ENCODE measurements around the gene NAPEPLD. TPM values are rescaled to one million over a fixed set of nuclear protein-coding genes. Genes with fewer than 3 reads are reported as not detected.
"Not testable (repeated sequence)": the region's sequence is repeated elsewhere in the genome, so short reads cannot be mapped to it uniquely, and the experiment has no call there.

NAPEPLD gene
- 8.5 and 9.2 TPM in 2 replicates for total RNA-seq
- 4.6 and 5.7 TPM in 2 replicates for polyA plus RNA-seq
- polyA plus RNA-seq (2012), result 4.0 and 4.7 TPM in 2 replicates
- polyA minus RNA-seq (ENCODE audit: low replicate concordance), result 1.0 and 1.5 TPM in 2 replicates

DNA sequence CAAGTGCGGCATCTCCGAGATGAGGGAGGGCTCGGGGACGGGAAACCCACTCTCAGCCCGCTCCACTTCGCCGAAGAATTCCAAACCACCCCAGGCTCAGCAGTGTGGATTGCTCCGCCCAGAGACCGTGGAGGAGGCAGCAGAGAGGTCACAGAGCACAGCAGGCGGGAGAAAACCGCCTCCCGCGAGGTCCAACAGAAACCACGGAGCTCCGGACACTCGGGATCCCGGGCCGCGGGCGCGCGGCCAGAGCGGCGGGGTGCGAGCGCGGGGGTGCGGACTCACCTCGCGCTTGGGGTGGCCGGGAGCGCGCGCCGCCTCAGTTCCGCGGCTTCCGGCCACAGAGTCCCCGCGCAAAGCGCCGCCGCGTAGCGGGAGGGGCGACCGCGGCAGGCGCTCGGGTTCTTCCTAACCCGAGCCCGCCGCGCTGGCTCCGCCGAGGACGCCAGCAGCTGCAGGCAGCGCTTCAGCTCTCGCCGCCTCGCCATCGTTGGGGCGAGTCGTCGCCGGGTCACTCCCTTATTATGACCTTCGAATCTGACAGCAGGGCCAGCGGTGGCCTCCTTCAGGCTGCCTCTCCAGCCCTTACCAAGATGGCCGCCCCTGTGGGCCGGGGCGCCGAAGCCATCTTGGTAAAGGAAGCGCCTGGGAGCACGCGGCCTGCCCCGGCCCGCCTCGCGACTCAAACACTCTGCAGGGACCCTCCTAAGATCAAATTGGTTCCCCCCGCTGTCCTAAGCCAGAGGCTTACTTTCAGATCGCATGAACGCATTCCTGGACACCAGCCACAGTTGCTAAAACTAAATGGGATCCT lies at the start of gene NAPEPLD:
Gene NAPEPLD, minus strand, starts transcription at position 106 of the 814 bp plus-strand sequence. CDS start 20,323 bp downstream, outside the sequence.
- no peaks in the 10 kb centered on the region for H3K27me3 ChIP-seq (ENCODE audit: control insufficient read depth, insufficient read depth, low read length)
- peak within 1 kb of the TSS; percentile 71 for H3K4me2 ChIP-seq (ENCODE audit: extremely low read depth, insufficient read depth, low read length)
- peak within 1 kb of the TSS; percentile 82 for H3K27ac ChIP-seq (ENCODE audit: insufficient read depth, low read length)
- peak; percentile 87 to 90 for DNase-seq (ENCODE audit: low read depth in 2 of 2)
- H3K79me2 ChIP-seq (ENCODE audit: control insufficient read depth, insufficient read depth, low read length), result peaks cover 3% of the 10 kb centered on the region
- H2AFZ ChIP-seq (ENCODE audit: low read length), result peak within 1 kb of the TSS; percentile 83
- no peaks in the 10 kb centered on the region for H3K4me1 ChIP-seq (ENCODE audit: control insufficient read depth, extremely low read depth, insufficient read depth, low read length)
- peak within 1 kb of the TSS; percentile 76 to 95 (median 81) for H3K4me3 ChIP-seq (replicated peaks in 1 of 4; ENCODE audit: control extremely low read depth in 1 of 4, insufficient read depth in 1 of 4, low read depth in 3 of 4, low read length in 4 of 4)
- H3K9me3 ChIP-seq (ENCODE audit: control insufficient read depth, insufficient read depth, low read depth, low read length), result no peaks in the 10 kb centered on the region
- no peaks in the 10 kb centered on the region for H4K20me1 ChIP-seq (ENCODE audit: control insufficient read depth, extremely low read depth, insufficient read depth, low read length)
- no peak for TF ChIP-seq EZH2 (IDR thresholded peaks at IDR 0.05; ENCODE audit: low read length, missing control alignments)
- TF ChIP-seq, protein P1, sequence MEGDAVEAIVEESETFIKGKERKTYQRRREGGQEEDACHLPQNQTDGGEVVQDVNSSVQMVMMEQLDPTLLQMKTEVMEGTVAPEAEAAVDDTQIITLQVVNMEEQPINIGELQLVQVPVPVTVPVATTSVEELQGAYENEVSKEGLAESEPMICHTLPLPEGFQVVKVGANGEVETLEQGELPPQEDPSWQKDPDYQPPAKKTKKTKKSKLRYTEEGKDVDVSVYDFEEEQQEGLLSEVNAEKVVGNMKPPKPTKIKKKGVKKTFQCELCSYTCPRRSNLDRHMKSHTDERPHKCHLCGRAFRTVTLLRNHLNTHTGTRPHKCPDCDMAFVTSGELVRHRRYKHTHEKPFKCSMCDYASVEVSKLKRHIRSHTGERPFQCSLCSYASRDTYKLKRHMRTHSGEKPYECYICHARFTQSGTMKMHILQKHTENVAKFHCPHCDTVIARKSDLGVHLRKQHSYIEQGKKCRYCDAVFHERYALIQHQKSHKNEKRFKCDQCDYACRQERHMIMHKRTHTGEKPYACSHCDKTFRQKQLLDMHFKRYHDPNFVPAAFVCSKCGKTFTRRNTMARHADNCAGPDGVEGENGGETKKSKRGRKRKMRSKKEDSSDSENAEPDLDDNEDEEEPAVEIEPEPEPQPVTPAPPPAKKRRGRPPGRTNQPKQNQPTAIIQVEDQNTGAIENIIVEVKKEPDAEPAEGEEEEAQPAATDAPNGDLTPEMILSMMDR (conservative IDR thresholded peaks at IDR 0.05 in 1 of 2, IDR thresholded peaks at IDR 0.05 in 1 of 2; ENCODE audit: low read depth in 1 of 2, low read length in 2 of 2), result no peak
- no peaks in the 10 kb centered on the region for H3K36me3 ChIP-seq (ENCODE audit: control insufficient read depth, insufficient read depth, low read length)
- peak within 1 kb of the TSS; percentile 88 for H3K9ac ChIP-seq (ENCODE audit: insufficient read depth, low read length)

DNA sequence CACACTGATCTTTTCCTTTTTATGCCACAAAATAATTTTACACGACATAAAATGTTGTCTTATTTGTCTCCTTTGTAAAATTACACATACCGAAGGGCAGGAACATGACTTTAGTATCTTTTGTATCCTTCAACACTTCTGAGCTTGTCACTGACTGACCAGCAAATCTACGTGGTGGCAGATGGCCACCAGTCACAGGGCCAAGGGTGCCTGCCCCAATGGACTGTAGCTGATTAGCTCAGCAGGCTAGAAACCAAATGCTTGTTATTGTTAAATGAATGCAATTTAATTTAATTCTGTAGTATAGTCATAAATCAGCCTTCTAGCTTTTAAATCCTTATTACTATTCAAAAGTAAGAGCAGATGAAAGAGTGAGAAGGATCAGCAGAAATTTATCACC lies 49.2 kb upstream of the NAPEPLD start:
- not testable (repeated sequence) for H3K79me2 ChIP-seq (ENCODE audit: control insufficient read depth, insufficient read depth, low read length); H3K9me3 ChIP-seq (ENCODE audit: control insufficient read depth, insufficient read depth, low read depth, low read length); H3K27me3 ChIP-seq (ENCODE audit: control insufficient read depth, insufficient read depth, low read length)

DNA sequence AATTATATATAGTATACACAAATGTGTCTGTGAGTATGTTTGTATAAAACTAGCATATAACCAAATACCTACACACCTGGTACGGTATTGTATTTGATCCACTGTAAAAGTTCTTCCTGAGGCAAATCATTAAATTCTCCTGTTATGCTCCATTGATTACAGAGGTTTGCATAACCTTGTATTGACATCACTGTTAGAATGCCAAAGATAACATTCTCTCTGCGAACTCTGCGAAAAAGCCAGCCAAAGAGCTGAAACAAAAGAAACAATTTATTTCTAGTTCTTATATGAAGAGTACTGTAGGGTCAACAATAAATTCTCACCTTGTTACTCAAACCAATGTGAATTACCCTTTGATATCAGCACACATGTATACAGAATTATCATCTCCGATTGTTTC lies 46.5 kb upstream of the NAPEPLD start:
- not testable (repeated sequence) for H3K4me3 ChIP-seq (replicated peaks in 1 of 4; ENCODE audit: control extremely low read depth in 1 of 4, insufficient read depth in 1 of 4, low read depth in 3 of 4, low read length in 4 of 4); H3K27ac ChIP-seq (ENCODE audit: insufficient read depth, low read length); H4K20me1 ChIP-seq (ENCODE audit: control insufficient read depth, extremely low read depth, insufficient read depth, low read length); H3K4me1 ChIP-seq (ENCODE audit: control insufficient read depth, extremely low read depth, insufficient read depth, low read length); H3K79me2 ChIP-seq (ENCODE audit: control insufficient read depth, insufficient read depth, low read length); H3K9ac ChIP-seq (ENCODE audit: insufficient read depth, low read length); H3K27me3 ChIP-seq (ENCODE audit: control insufficient read depth, insufficient read depth, low read length); H3K9me3 ChIP-seq (ENCODE audit: control insufficient read depth, insufficient read depth, low read depth, low read length); H2AFZ ChIP-seq (ENCODE audit: low read length); H3K4me2 ChIP-seq (ENCODE audit: extremely low read depth, insufficient read depth, low read length); H3K36me3 ChIP-seq (ENCODE audit: control insufficient read depth, insufficient read depth, low read length)
- peak in 1 of 2 donors; percentile 48 for DNase-seq (ENCODE audit: low read depth in 2 of 2)

More for the DNA sequence above, 49.2 kb upstream of the NAPEPLD start:
- not testable (repeated sequence) for DNase-seq (ENCODE audit: low read depth in 2 of 2); H3K27ac ChIP-seq (ENCODE audit: insufficient read depth, low read length); H3K36me3 ChIP-seq (ENCODE audit: control insufficient read depth, insufficient read depth, low read length); H3K4me1 ChIP-seq (ENCODE audit: control insufficient read depth, extremely low read depth, insufficient read depth, low read length); H3K4me3 ChIP-seq (replicated peaks in 1 of 4; ENCODE audit: control extremely low read depth in 1 of 4, insufficient read depth in 1 of 4, low read depth in 3 of 4, low read length in 4 of 4); H2AFZ ChIP-seq (ENCODE audit: low read length); H4K20me1 ChIP-seq (ENCODE audit: control insufficient read depth, extremely low read depth, insufficient read depth, low read length); H3K9ac ChIP-seq (ENCODE audit: insufficient read depth, low read length); H3K4me2 ChIP-seq (ENCODE audit: extremely low read depth, insufficient read depth, low read length)

DNA sequence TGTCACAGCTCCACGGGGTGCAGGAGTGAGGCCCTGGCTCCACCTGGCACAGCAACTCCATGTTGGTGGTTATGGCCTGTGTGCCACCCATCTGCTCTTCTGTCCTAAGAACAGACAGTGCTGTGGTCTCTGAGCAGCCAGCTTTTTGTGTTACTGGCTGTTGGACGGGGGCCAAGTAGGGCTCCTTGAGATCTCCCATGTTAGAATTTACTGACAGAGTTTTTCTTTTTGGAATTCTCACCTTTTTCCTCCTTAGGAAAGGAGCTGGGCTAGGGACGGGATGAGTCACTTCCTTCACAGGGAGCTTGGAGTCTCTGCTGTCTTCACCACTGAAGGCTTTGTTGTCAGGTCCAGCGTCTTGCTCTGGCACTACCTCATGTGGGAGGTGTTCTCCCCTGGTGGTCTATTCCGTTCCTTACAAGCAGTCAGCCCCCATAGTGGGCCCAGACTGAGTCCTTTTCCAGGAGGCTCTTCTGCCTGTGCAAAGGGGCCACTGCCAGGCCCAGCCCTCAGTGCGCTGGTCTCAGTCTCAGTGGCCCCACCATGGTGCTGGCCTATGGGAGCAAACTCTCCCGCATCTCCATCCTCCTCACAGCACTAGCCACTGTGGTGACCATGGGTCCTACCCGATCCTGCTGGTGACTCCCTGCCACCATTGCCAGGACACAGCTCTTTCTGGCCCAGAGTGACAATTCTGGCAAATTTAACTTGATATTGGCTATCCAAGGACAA lies 23.7 kb upstream of the NAPEPLD start:
- not testable (repeated sequence) for H4K20me1 ChIP-seq (ENCODE audit: control insufficient read depth, extremely low read depth, insufficient read depth, low read length); H3K27me3 ChIP-seq (ENCODE audit: control insufficient read depth, insufficient read depth, low read length); H3K79me2 ChIP-seq (ENCODE audit: control insufficient read depth, insufficient read depth, low read length); H3K4me3 ChIP-seq (replicated peaks in 1 of 4; ENCODE audit: control extremely low read depth in 1 of 4, insufficient read depth in 1 of 4, low read depth in 3 of 4, low read length in 4 of 4); H3K27ac ChIP-seq (ENCODE audit: insufficient read depth, low read length); H3K9me3 ChIP-seq (ENCODE audit: control insufficient read depth, insufficient read depth, low read depth, low read length); H2AFZ ChIP-seq (ENCODE audit: low read length); H3K4me2 ChIP-seq (ENCODE audit: extremely low read depth, insufficient read depth, low read length); H3K4me1 ChIP-seq (ENCODE audit: control insufficient read depth, extremely low read depth, insufficient read depth, low read length); H3K36me3 ChIP-seq (ENCODE audit: control insufficient read depth, insufficient read depth, low read length); H3K9ac ChIP-seq (ENCODE audit: insufficient read depth, low read length)
- peak in 1 of 2 donors; percentile 2 for DNase-seq (ENCODE audit: low read depth in 2 of 2)

DNA sequence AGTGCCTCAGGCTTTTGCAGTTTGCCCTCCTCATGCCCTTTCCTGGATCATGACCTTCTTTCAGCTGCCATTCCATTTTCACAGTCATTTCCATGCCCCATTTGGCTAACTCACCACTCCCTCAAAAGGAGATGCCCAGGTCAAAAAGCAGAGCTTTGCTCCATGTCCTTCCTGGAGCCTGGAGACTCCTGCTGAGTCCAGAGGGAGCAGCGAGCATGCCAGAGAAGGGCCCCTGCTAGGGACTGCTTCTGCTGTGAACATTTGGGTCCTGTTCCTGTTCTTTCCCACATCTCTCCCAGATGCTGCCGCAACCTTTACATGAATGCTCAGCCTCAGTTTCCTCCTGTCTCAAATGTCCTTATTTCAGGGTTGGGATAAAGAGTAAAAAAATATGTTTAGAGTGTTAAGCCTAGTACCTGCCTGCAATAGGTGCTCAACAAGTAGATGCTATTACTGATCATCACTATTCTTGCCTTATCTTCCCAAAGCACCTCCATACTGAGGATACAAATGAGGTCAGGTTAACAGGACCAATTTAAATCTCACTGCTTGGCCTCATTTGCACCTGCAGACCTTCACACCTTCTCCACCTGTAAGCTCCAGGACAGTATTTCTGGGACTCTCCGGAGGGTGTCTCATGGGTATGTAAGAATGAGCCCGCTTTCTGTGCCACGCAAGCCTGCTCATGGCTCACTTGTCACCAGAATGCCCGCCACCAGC lies 23.0 kb upstream of the NAPEPLD start:
- not testable (repeated sequence) for DNase-seq (ENCODE audit: low read depth in 2 of 2); H3K27ac ChIP-seq (ENCODE audit: insufficient read depth, low read length); H3K4me2 ChIP-seq (ENCODE audit: extremely low read depth, insufficient read depth, low read length); H3K4me3 ChIP-seq (replicated peaks in 1 of 4; ENCODE audit: control extremely low read depth in 1 of 4, insufficient read depth in 1 of 4, low read depth in 3 of 4, low read length in 4 of 4); H2AFZ ChIP-seq (ENCODE audit: low read length); H3K9me3 ChIP-seq (ENCODE audit: control insufficient read depth, insufficient read depth, low read depth, low read length); H3K36me3 ChIP-seq (ENCODE audit: control insufficient read depth, insufficient read depth, low read length); H4K20me1 ChIP-seq (ENCODE audit: control insufficient read depth, extremely low read depth, insufficient read depth, low read length); H3K4me1 ChIP-seq (ENCODE audit: control insufficient read depth, extremely low read depth, insufficient read depth, low read length); H3K9ac ChIP-seq (ENCODE audit: insufficient read depth, low read length); H3K79me2 ChIP-seq (ENCODE audit: control insufficient read depth, insufficient read depth, low read length); H3K27me3 ChIP-seq (ENCODE audit: control insufficient read depth, insufficient read depth, low read length)
